Hematopoietic multipotent progenitor cell treated with erythropoietin and hydrocortisone succinate and interleukin-3 and kit ligand, for 8 days (in vitro differentiated cells): ENCODE data around the gene MECR.
"Not testable (repeated sequence)": the region's sequence is repeated elsewhere in the genome, so short reads cannot be mapped to it uniquely, and the experiment has no call there.

Experiments
- DNase-seq: peaks from one replicate; pipeline ENCODE4 v3.0.0-alpha.2; 2015

Gene MECR

GRCh38 chr1:29164588-29164987 lies 66.1 kb downstream of the MECR start:
- DNase-seq, result no peak

GRCh38 chr1:29162476-29163138 lies 68.1 kb downstream of the MECR start:
- no peak for DNase-seq

- no peak for DNase-seq
Observed at GRCh38 chr1:29162025-29162424, 68.7 kb downstream of the MECR start.

GRCh38 chr1:29159773-29160172 lies 71.0 kb downstream of the MECR start:
- no peak for DNase-seq

GRCh38 chr1:29157269-29157601 lies 73.5 kb downstream of the MECR start:
- DNase-seq, result no peak

- peak; percentile 97 for DNase-seq
Observed at GRCh38 chr1:29156543-29157268, 74.0 kb downstream of the MECR start.

GRCh38 chr1:29152046-29152805 lies 78.5 kb downstream of the MECR start:
- DNase-seq, result no peak

- DNase-seq, result not testable (repeated sequence)
Observed at GRCh38 chr1:29150346-29150745, 80.4 kb downstream of the MECR start.

- no peak for DNase-seq
Observed at GRCh38 chr1:29148656-29149491, 81.9 kb downstream of the MECR start.

- DNase-seq, result peak; percentile 87
Observed at GRCh38 chr1:29145739-29146437, 84.8 kb downstream of the MECR start.

GRCh38 chr1:29144178-29144577 lies 86.6 kb downstream of the MECR start:
- no peak for DNase-seq

GRCh38 chr1:29142714-29143113 lies 88.0 kb downstream of the MECR start:
- DNase-seq, result no peak
